HL-60 (cell line): ENCODE data around the gene TRIO.

Source experiments
- DNase-seq, 2 experiments: peaks; one replicate each; pipeline ENCODE4 v3.0.0-alpha.2; 2010 to 2020; ENCODE audit warnings: low read depth in 1 of 2, low spot score in 1 of 2
- H3K27ac ChIP-seq: fragments of 250-450 bp; sonication (Bioruptor Pico); replicated peaks from 2 replicates; pipeline ENCODE4 v1.5.1; 2020; ENCODE audit warnings: mild to moderate bottlenecking, moderate library complexity
- H3K27me3 ChIP-seq: fragments of 250-450 bp; sonication (Bioruptor Pico); 2 replicates; pipeline ENCODE4 v1.5.1; 2021; ENCODE audit warnings: mild to moderate bottlenecking, moderate library complexity; ENCODE audit not compliant: insufficient read depth, poor library complexity, severe bottlenecking
- H3K4me3 ChIP-seq: replicated peaks from 2 replicates; pipeline ENCODE4 v1.5.1; 2011; ENCODE audit warnings: mild to moderate bottlenecking, control low read depth, low read length; ENCODE audit not compliant: insufficient read depth
- GABPA ChIP-seq: IDR thresholded peaks from 2 replicates; pipeline ENCODE4 v1.6.1; 2012; ENCODE audit warnings: low read depth
- POLR2AphosphoS5 ChIP-seq: IDR thresholded peaks from 2 replicates; pipeline ENCODE4 v1.6.1; 2012; ENCODE audit warnings: low read depth
- SPI1 ChIP-seq: IDR thresholded peaks from 2 replicates; pipeline ENCODE4 v1.6.1; 2012; ENCODE audit warnings: low read depth, mild to moderate bottlenecking, borderline replicate concordance
- TF ChIP-seq, protein P1 (sequence below): IDR thresholded peaks from one replicate; pipeline ENCODE4 v1.5.1; 2011; ENCODE audit warnings: low read length, control low read depth, inconsistent platforms; ENCODE audit not compliant: insufficient read depth
- TF ChIP-seq, protein P2 (sequence below): IDR thresholded peaks from 2 replicates; pipeline ENCODE4 v1.6.1; 2012; ENCODE audit warnings: low read depth; ENCODE audit not compliant: insufficient replicate concordance

The TRIO gene

DNA sequence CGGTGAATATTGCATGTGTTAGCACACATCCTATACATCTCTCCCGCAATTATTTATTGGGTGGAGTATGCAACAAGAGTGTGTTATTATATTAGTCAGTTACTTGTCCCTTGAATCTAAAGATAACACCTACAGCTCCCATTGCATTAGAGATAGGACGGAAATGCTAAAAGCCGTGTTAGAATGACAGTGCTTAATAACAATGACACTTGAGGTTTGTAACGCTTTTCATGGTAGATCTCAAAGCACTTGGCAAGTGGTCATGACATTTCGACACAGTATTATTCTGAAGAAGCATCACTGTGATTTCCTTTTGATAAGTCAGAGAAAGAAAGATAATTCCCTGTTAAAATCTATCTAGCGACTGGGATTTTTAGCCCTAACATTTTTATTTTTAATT, 33.4 kb upstream of the TRIO start:
- no peak for DNase-seq
- TF ChIP-seq, protein P1, sequence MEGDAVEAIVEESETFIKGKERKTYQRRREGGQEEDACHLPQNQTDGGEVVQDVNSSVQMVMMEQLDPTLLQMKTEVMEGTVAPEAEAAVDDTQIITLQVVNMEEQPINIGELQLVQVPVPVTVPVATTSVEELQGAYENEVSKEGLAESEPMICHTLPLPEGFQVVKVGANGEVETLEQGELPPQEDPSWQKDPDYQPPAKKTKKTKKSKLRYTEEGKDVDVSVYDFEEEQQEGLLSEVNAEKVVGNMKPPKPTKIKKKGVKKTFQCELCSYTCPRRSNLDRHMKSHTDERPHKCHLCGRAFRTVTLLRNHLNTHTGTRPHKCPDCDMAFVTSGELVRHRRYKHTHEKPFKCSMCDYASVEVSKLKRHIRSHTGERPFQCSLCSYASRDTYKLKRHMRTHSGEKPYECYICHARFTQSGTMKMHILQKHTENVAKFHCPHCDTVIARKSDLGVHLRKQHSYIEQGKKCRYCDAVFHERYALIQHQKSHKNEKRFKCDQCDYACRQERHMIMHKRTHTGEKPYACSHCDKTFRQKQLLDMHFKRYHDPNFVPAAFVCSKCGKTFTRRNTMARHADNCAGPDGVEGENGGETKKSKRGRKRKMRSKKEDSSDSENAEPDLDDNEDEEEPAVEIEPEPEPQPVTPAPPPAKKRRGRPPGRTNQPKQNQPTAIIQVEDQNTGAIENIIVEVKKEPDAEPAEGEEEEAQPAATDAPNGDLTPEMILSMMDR = no peak
- TF ChIP-seq SPI1 = no peak
- TF ChIP-seq, protein P2, sequence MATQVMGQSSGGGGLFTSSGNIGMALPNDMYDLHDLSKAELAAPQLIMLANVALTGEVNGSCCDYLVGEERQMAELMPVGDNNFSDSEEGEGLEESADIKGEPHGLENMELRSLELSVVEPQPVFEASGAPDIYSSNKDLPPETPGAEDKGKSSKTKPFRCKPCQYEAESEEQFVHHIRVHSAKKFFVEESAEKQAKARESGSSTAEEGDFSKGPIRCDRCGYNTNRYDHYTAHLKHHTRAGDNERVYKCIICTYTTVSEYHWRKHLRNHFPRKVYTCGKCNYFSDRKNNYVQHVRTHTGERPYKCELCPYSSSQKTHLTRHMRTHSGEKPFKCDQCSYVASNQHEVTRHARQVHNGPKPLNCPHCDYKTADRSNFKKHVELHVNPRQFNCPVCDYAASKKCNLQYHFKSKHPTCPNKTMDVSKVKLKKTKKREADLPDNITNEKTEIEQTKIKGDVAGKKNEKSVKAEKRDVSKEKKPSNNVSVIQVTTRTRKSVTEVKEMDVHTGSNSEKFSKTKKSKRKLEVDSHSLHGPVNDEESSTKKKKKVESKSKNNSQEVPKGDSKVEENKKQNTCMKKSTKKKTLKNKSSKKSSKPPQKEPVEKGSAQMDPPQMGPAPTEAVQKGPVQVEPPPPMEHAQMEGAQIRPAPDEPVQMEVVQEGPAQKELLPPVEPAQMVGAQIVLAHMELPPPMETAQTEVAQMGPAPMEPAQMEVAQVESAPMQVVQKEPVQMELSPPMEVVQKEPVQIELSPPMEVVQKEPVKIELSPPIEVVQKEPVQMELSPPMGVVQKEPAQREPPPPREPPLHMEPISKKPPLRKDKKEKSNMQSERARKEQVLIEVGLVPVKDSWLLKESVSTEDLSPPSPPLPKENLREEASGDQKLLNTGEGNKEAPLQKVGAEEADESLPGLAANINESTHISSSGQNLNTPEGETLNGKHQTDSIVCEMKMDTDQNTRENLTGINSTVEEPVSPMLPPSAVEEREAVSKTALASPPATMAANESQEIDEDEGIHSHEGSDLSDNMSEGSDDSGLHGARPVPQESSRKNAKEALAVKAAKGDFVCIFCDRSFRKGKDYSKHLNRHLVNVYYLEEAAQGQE = no peak
- TF ChIP-seq POLR2AphosphoS5 = no peak
- TF ChIP-seq GABPA = no peak
- Histone ChIP-seq H3K4me3 (no peak overlapping the region), H3K27me3 (no peaks in the 10 kb centered on the region), H3K27ac (no peak overlapping the region)

DNA sequence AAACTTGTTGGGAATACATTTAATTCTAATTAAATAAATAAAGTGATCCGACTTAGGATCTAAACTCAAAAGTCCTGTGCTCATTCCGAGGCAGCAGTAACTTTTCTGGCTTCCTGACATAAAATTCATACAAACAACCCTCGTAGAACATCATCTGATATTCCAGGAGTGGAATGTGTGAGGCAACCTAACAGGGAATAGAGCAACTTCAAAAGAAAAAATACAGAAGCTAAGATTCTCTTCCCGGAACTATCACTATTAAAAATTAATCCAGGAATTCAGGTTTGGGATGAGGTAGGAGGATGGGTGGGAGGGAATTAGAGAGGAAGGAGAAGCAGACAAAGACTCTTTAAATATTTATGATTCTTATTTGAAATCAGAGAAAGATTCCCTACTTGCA, 32.9 kb upstream of the TRIO start:
- TF ChIP-seq, protein P1 = no peak
- no peak for TF ChIP-seq GABPA
- no peak for TF ChIP-seq SPI1
- TF ChIP-seq, protein P2 = no peak
- TF ChIP-seq POLR2AphosphoS5 = no peak

DNA sequence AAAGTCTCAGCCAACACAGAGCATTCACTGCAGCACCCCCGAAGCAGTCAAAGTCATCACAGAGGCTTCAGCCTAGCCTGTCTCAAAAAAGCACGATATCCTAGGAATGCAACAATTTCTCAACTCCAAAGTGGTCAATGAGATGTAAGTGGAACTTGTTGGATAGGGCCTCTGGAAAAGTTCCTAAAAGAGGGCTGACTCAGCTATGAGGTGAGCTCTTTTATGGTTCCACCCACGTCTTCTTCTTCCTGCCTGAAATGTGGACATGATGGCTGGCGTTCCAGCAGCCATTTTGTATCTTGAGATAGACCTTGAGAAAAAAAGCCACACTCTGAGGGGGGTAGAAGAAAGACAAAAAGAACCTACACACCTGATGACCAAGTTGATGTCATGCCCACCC, 32.5 kb upstream of the TRIO start:
- H3K4me3 ChIP-seq = no peak overlapping the region
- TF ChIP-seq SPI1 = no peak
- TF ChIP-seq POLR2AphosphoS5 = no peak
- TF ChIP-seq, protein P1 = no peak
- DNase-seq = no peak
- H3K27me3 ChIP-seq = no peaks in the 10 kb centered on the region
- H3K27ac ChIP-seq = no peak overlapping the region

More for the DNA sequence above, 32.9 kb upstream of the TRIO start:
- DNase-seq = no peak
- Histone ChIP-seq H3K27me3 (no peaks in the 10 kb centered on the region), H3K27ac (no peak overlapping the region), H3K4me3 (no peak overlapping the region)

DNA sequence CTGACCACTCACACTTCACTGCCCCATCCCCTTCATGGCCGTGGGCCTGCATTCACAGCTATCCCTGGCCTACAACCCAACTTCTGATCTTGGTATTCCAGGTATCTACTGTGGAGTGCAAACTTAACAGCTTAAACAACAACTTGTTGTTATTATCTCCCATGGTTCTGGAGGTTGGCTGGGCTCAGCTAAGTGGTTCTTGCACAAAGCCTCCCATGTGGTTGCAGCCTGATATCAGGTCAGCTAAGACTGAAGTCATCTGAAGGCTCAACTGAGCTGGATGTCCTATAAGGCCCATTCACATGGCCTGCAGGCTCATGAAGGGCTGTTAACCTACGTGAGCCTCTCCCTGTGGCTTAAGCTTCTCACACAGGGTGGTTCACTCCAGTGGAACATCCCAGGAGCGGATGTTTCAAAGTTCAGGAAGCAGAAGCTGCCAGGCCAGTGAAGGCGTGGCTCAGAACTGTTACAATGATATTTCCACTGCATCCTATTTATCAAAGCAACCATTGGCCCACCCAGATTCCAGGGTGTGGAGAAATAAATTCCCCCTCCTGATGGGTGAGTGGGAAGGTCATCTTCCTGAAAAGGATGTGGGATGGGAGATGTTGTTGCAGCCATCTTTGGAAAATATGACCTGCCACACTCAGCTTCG, 30.0 kb upstream of the TRIO start:
- no peak for DNase-seq
- Histone ChIP-seq H3K4me3 (no peak overlapping the region), H3K27me3 (no peaks in the 10 kb centered on the region), H3K27ac (no peak overlapping the region)
- TF ChIP-seq, protein P1 = no peak
- TF ChIP-seq GABPA (no peak), POLR2AphosphoS5 (no peak), SPI1 (no peak)
- TF ChIP-seq, protein P2 = no peak
